ENCODE measurements around the gene STT3B. TPM values are rescaled to one million over a fixed set of nuclear protein-coding genes. Genes with fewer than 3 reads are reported as not detected.

STT3B gene
- total and polyA plus RNA-seq, 2 donors (not counting 1 experiment from before 2014, with no cell fraction given), result 145 to 259 TPM

- Histone ChIP-seq H3K36me3 (ENCODE audit: control insufficient read depth, insufficient read depth, low read length) (no peaks in the 10 kb centered on the region), H3K4me1 (ENCODE audit: control insufficient read depth, extremely low read depth, insufficient read depth, low read length) (no peaks in the 10 kb centered on the region), H3K27ac (ENCODE audit: insufficient read depth, low read length) (no peak overlapping the region), H2AFZ (ENCODE audit: low read length) (no peak overlapping the region), H3K4me2 (ENCODE audit: extremely low read depth, insufficient read depth, low read length) (no peak overlapping the region), H4K20me1 (ENCODE audit: control insufficient read depth, extremely low read depth, insufficient read depth, low read length) (no peaks in the 10 kb centered on the region), H3K79me2 (ENCODE audit: control insufficient read depth, insufficient read depth, low read length) (peaks cover 21% of the 10 kb centered on the region), H3K27me3 (ENCODE audit: control insufficient read depth, insufficient read depth, low read length) (no peaks in the 10 kb centered on the region), H3K9ac (ENCODE audit: insufficient read depth, low read length) (no peak overlapping the region), H3K4me3 (replicated peaks in 1 of 4; ENCODE audit: control extremely low read depth in 1 of 4, insufficient read depth in 1 of 4, low read depth in 3 of 4, low read length in 4 of 4) (no peak overlapping the region), H3K9me3 (ENCODE audit: control insufficient read depth, insufficient read depth, low read depth, low read length) (no peaks in the 10 kb centered on the region)
- no peak for TF ChIP-seq CTCF (conservative IDR thresholded peaks at IDR 0.05 in 1 of 2, IDR thresholded peaks at IDR 0.05 in 1 of 2; ENCODE audit: low read depth in 1 of 2, low read length in 2 of 2)
- no peak for TF ChIP-seq EZH2 (IDR thresholded peaks at IDR 0.05; ENCODE audit: low read length, missing control alignments)
- no peak for DNase-seq (ENCODE audit: low read depth in 2 of 2)
These were observed 47.1 kb downstream of the STT3B start for GRCh38 chr3:31579828-31580227.

- no peak overlapping the region for H3K27ac ChIP-seq (ENCODE audit: insufficient read depth, low read length)
- H3K36me3 ChIP-seq (ENCODE audit: control insufficient read depth, insufficient read depth, low read length), result no peaks in the 10 kb centered on the region
- H2AFZ ChIP-seq (ENCODE audit: low read length), result no peak overlapping the region
- no peaks in the 10 kb centered on the region for H4K20me1 ChIP-seq (ENCODE audit: control insufficient read depth, extremely low read depth, insufficient read depth, low read length)
- H3K4me2 ChIP-seq (ENCODE audit: extremely low read depth, insufficient read depth, low read length), result no peak overlapping the region
- no peak for DNase-seq (ENCODE audit: low read depth in 2 of 2)
- no peaks in the 10 kb centered on the region for H3K4me1 ChIP-seq (ENCODE audit: control insufficient read depth, extremely low read depth, insufficient read depth, low read length)
- H3K9ac ChIP-seq (ENCODE audit: insufficient read depth, low read length), result no peak overlapping the region
- H3K4me3 ChIP-seq (replicated peaks in 1 of 4; ENCODE audit: control extremely low read depth in 1 of 4, insufficient read depth in 1 of 4, low read depth in 3 of 4, low read length in 4 of 4), result no peak overlapping the region
- no peaks in the 10 kb centered on the region for H3K9me3 ChIP-seq (ENCODE audit: control insufficient read depth, insufficient read depth, low read depth, low read length)
- TF ChIP-seq CTCF (conservative IDR thresholded peaks at IDR 0.05 in 1 of 2, IDR thresholded peaks at IDR 0.05 in 1 of 2; ENCODE audit: low read depth in 1 of 2, low read length in 2 of 2) (no peak), EZH2 (IDR thresholded peaks at IDR 0.05; ENCODE audit: low read length, missing control alignments) (no peak)
- peaks cover 15% of the 10 kb centered on the region for H3K79me2 ChIP-seq (ENCODE audit: control insufficient read depth, insufficient read depth, low read length)
- no peaks in the 10 kb centered on the region for H3K27me3 ChIP-seq (ENCODE audit: control insufficient read depth, insufficient read depth, low read length)
These were observed 47.9 kb downstream of the STT3B start for GRCh38 chr3:31580645-31581044.

GRCh38 chr3:31581660-31582059, 48.9 kb downstream of the STT3B start:
- Histone ChIP-seq H3K9me3 (ENCODE audit: control insufficient read depth, insufficient read depth, low read depth, low read length) (no peaks in the 10 kb centered on the region), H3K27me3 (ENCODE audit: control insufficient read depth, insufficient read depth, low read length) (no peaks in the 10 kb centered on the region), H3K36me3 (ENCODE audit: control insufficient read depth, insufficient read depth, low read length) (no peaks in the 10 kb centered on the region), H4K20me1 (ENCODE audit: control insufficient read depth, extremely low read depth, insufficient read depth, low read length) (no peaks in the 10 kb centered on the region), H3K4me1 (ENCODE audit: control insufficient read depth, extremely low read depth, insufficient read depth, low read length) (no peaks in the 10 kb centered on the region), H3K27ac (ENCODE audit: insufficient read depth, low read length) (no peak overlapping the region), H3K4me2 (ENCODE audit: extremely low read depth, insufficient read depth, low read length) (no peak overlapping the region), H3K79me2 (ENCODE audit: control insufficient read depth, insufficient read depth, low read length) (peaks cover 18% of the 10 kb centered on the region), H3K4me3 (replicated peaks in 1 of 4; ENCODE audit: control extremely low read depth in 1 of 4, insufficient read depth in 1 of 4, low read depth in 3 of 4, low read length in 4 of 4) (no peak overlapping the region), H2AFZ (ENCODE audit: low read length) (no peak overlapping the region), H3K9ac (ENCODE audit: insufficient read depth, low read length) (no peak overlapping the region)
- TF ChIP-seq EZH2 (IDR thresholded peaks at IDR 0.05; ENCODE audit: low read length, missing control alignments) (no peak), CTCF (conservative IDR thresholded peaks at IDR 0.05 in 1 of 2, IDR thresholded peaks at IDR 0.05 in 1 of 2; ENCODE audit: low read depth in 1 of 2, low read length in 2 of 2) (no peak)
- DNase-seq (ENCODE audit: low read depth in 2 of 2), result peak in 1 of 2 donors; percentile 32
